Measurements from ENCODE around the gene LIPC.

GRCh38 chr15:58442122-58442521 lies 10.3 kb downstream of the LIPC start:
- no peak for TF ChIP-seq CTCF (IDR thresholded peaks at IDR 0.05)
- TF ChIP-seq TCF12 (IDR thresholded peaks at IDR 0.05): no peak
- TF ChIP-seq RFX5 (IDR thresholded peaks at IDR 0.05; ENCODE audit: low read length): no peak
- TF ChIP-seq POLR2AphosphoS5 (IDR thresholded peaks at IDR 0.05; ENCODE audit: low read depth, low read length): no peak
- TF ChIP-seq, protein P1, sequence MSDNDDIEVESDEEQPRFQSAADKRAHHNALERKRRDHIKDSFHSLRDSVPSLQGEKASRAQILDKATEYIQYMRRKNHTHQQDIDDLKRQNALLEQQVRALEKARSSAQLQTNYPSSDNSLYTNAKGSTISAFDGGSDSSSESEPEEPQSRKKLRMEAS (IDR thresholded peaks at IDR 0.05; ENCODE audit: low read depth): no peak
- TF ChIP-seq TAF1 (IDR thresholded peaks at IDR 0.05; ENCODE audit: borderline replicate concordance, low read depth, low read length): no peak
- no peak for TF ChIP-seq PBX3 (IDR thresholded peaks at IDR 0.05)
- TF ChIP-seq SMC3 (IDR thresholded peaks at IDR 0.05; ENCODE audit: low read depth, low read length): no peak
- no peak for TF ChIP-seq EP300 (IDR thresholded peaks at IDR 0.05; ENCODE audit: borderline replicate concordance in 1 of 2, low read depth in 1 of 2, low read length in 1 of 2)
- no peak for TF ChIP-seq REST (IDR thresholded peaks at IDR 0.05; ENCODE audit: low read depth, low read length)
- no peak for TF ChIP-seq RAD21 (IDR thresholded peaks at IDR 0.05; ENCODE audit: low read length)
